ENCODE measurements around the gene CNTF. TPM values are rescaled to one million over a fixed set of nuclear protein-coding genes. Genes with fewer than 3 reads are reported as not detected.

The CNTF gene
- total and polyA plus RNA-seq, 2 of the 4 experiments (the other 2 are of a cell fraction): 1.2 to 2.3 TPM

DNA sequence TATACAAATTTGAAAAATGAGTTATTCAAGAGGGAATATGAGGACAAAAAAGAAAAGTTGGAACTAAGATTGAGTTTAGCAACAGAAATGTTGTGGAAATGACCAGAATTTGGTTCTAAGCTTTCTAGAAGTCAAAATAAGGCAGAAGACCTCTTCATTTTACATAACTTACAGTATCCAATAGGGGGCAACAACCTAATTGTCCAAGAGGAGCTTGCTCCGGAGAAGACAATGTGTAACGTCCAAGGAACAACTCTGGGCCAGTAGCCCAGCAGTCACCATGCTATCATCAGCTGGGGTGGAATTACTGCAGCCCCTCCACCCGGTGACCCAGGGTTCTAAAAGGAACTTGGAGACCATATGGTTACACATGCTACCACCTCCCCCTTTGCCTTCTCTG, 14.1 kb downstream of the CNTF start:
- Histone ChIP-seq H2AK9ac (replicated peaks; ENCODE audit: low read depth, low read length, poor library complexity) (no peak overlapping the region), H2AFZ (replicated peaks; ENCODE audit: low read length, poor library complexity) (no peak overlapping the region), H3K9ac (ENCODE audit: low read depth, low read length) (no peak overlapping the region), H3K79me1 (ENCODE audit: low read depth in 1 of 2, low read length in 2 of 2) (no peaks in the 10 kb centered on the region), H2BK20ac (ENCODE audit: low read depth, low read length) (no peak overlapping the region), H2AK5ac (ENCODE audit: low read depth, low read length) (no peak overlapping the region), H3K4me3 (ENCODE audit: insufficient read depth, low read depth, low read length) (no peak overlapping the region), H3K27me3 (ENCODE audit: control insufficient read depth, insufficient read depth, low read length) (peaks cover 4% of the 10 kb centered on the region; the same call in 1 of the 2 replicates), H2BK5ac (ENCODE audit: low read depth, low read length, poor library complexity, severe bottlenecking) (no peak overlapping the region), H4K20me1 (ENCODE audit: insufficient read depth, low read length) (no peaks in the 10 kb centered on the region), H3K56ac (ENCODE audit: extremely low read depth, insufficient read depth, low read length) (no peak overlapping the region), H3K36me3 (ENCODE audit: control insufficient read depth, insufficient read depth, low read length) (no peaks in the 10 kb centered on the region), H3K18ac (ENCODE audit: low read depth, low read length) (no peak overlapping the region), H3K9me3 (ENCODE audit: control insufficient read depth, insufficient read depth, low read length) (no peaks in the 10 kb centered on the region), H3K14ac (replicated peaks; ENCODE audit: low read depth, low read length) (no peak overlapping the region), H3K23ac (ENCODE audit: low read depth, low read length) (no peak overlapping the region), H4K91ac (ENCODE audit: insufficient read depth, low read depth, low read length) (no peak overlapping the region), H2BK15ac (ENCODE audit: low read depth, low read length) (no peak overlapping the region), H3K9me1 (ENCODE audit: insufficient read depth, low read length) (peaks cover 6% of the 10 kb centered on the region; the same call in 1 of the 2 replicates), H3K4me2 (ENCODE audit: low read depth, low read length) (no peak overlapping the region), H3K27ac (ENCODE audit: insufficient read depth, low read length) (no peak overlapping the region), H4K5ac (ENCODE audit: low read depth, low read length) (no peak overlapping the region), H3K4ac (ENCODE audit: low read depth, low read length) (no peak overlapping the region), H4K8ac (ENCODE audit: low read depth in 2 of 2, low read length in 2 of 2) (no peak overlapping the region), H3K4me1 (ENCODE audit: control insufficient read depth, insufficient read depth, low read length) (no peaks in the 10 kb centered on the region), H2BK120ac (ENCODE audit: low read depth, low read length) (no peak overlapping the region)
- DNase-seq (no peak), ATAC-seq (ENCODE audit: low read depth) (no peak)
- intact Hi-C loops (cut with micrococcal nuclease): no loop called here
- ChIA-PET POLR2A (ENCODE audit: unreplicated experiment) (no interaction called here), CTCF (interaction anchor here (0.6 to 0.7 kb wide), 2 partner anchors 18 to 60 kb away, joined by 3 to 5 read pairs; no protein-coding TSS in a partner anchor)
- dilution Hi-C loops (cut with HindIII; ENCODE audit: low sequenced_read_pairs, unreplicated experiment): no loop called here
- in situ Hi-C loops (cut with MboI; ENCODE audit: low sequenced_read_pairs): loop anchor here (10.0 kb wide), 1 partner anchor 268 kb away; no protein-coding TSS in a partner anchor
- BruUV-seq (replicated peaks): no TSS peak
- no peak for TF ChIP-seq BHLHE40 (IDR thresholded peaks at IDR 0.05; ENCODE audit: low read depth, low read length)
- TF ChIP-seq FOS (IDR thresholded peaks at IDR 0.05; ENCODE audit: low read depth, low read length): no peak
- TF ChIP-seq, protein P1, sequence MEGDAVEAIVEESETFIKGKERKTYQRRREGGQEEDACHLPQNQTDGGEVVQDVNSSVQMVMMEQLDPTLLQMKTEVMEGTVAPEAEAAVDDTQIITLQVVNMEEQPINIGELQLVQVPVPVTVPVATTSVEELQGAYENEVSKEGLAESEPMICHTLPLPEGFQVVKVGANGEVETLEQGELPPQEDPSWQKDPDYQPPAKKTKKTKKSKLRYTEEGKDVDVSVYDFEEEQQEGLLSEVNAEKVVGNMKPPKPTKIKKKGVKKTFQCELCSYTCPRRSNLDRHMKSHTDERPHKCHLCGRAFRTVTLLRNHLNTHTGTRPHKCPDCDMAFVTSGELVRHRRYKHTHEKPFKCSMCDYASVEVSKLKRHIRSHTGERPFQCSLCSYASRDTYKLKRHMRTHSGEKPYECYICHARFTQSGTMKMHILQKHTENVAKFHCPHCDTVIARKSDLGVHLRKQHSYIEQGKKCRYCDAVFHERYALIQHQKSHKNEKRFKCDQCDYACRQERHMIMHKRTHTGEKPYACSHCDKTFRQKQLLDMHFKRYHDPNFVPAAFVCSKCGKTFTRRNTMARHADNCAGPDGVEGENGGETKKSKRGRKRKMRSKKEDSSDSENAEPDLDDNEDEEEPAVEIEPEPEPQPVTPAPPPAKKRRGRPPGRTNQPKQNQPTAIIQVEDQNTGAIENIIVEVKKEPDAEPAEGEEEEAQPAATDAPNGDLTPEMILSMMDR (conservative IDR thresholded peaks at IDR 0.05; ENCODE audit: low read depth, low read length): no peak
- TF ChIP-seq POLR2A (IDR thresholded peaks at IDR 0.05; ENCODE audit: low read depth, low read length): no peak
- no peak for TF ChIP-seq CEBPB (IDR thresholded peaks at IDR 0.05; ENCODE audit: low read depth, low read length)
- TF ChIP-seq RAD21 (IDR thresholded peaks at IDR 0.05; ENCODE audit: low read length): no peak
- TF ChIP-seq SMC3 (IDR thresholded peaks at IDR 0.05; ENCODE audit: low read depth, low read length): no peak
- TF ChIP-seq MXI1 (IDR thresholded peaks at IDR 0.05; ENCODE audit: borderline replicate concordance, low read depth, low read length): no peak
- TF ChIP-seq RCOR1 (IDR thresholded peaks at IDR 0.05; ENCODE audit: insufficient replicate concordance, low read length): no peak
- TF ChIP-seq NFE2L2 (IDR thresholded peaks at IDR 0.05; ENCODE audit: low read depth, low read length): no peak
- no peak for TF ChIP-seq MAZ (IDR thresholded peaks at IDR 0.05; ENCODE audit: borderline replicate concordance, low read depth, low read length)
- no peak for TF ChIP-seq USF2 (IDR thresholded peaks at IDR 0.05; ENCODE audit: low read depth, low read length)
- TF ChIP-seq RFX5 (IDR thresholded peaks at IDR 0.05; ENCODE audit: low read depth, low read length): no peak
- TF ChIP-seq, protein P2, sequence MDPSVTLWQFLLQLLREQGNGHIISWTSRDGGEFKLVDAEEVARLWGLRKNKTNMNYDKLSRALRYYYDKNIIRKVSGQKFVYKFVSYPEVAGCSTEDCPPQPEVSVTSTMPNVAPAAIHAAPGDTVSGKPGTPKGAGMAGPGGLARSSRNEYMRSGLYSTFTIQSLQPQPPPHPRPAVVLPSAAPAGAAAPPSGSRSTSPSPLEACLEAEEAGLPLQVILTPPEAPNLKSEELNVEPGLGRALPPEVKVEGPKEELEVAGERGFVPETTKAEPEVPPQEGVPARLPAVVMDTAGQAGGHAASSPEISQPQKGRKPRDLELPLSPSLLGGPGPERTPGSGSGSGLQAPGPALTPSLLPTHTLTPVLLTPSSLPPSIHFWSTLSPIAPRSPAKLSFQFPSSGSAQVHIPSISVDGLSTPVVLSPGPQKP (IDR thresholded peaks at IDR 0.05; ENCODE audit: borderline replicate concordance, low read depth, low read length): no peak
- TF ChIP-seq MAFK (IDR thresholded peaks at IDR 0.05; ENCODE audit: low read depth, low read length): no peak
- no peak for TF ChIP-seq CHD1 (IDR thresholded peaks at IDR 0.05; ENCODE audit: low read depth, low read length)
- WGBS, 2 experiments (ENCODE audit: extremely low coverage in 2 of 2, insufficient read length in 1 of 2): no CpG with 5 or more reads among the region's 3 CpGs
